ENCODE data around the gene CAP1.
A peak's percentile ranks its signal among the peaks of the same experiment; 100 is the strongest.

CAP1 gene

DNA sequence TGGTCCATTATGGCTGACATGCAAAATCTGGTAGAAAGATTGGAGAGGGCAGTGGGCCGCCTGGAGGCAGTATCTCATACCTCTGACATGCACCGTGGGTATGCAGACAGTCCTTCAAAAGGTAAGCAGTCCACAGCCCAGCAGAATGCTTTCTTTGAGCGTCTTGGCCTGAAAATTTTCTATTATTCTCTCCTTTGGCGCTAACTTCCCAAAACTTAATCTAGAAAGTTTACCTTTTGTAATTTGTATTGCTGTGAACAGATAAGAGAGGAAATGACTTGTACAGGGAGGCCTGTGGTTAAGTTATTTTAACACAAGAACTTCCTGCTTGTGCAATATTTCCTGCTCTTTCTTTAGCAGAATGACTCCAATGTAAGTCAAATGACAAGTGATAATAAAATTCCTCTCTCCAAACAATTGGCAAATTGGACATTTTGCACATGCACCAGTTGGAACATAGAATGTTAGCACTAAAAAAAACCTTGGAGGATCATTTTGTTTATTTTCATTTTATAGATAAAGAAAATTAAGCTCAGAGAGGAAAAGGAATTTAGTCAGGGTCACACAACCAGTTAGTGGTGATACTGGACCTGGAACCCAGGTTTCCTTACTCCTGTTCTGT lies 18.9 kb downstream of the CAP1 start:
- DNase-seq, result no peak

DNA sequence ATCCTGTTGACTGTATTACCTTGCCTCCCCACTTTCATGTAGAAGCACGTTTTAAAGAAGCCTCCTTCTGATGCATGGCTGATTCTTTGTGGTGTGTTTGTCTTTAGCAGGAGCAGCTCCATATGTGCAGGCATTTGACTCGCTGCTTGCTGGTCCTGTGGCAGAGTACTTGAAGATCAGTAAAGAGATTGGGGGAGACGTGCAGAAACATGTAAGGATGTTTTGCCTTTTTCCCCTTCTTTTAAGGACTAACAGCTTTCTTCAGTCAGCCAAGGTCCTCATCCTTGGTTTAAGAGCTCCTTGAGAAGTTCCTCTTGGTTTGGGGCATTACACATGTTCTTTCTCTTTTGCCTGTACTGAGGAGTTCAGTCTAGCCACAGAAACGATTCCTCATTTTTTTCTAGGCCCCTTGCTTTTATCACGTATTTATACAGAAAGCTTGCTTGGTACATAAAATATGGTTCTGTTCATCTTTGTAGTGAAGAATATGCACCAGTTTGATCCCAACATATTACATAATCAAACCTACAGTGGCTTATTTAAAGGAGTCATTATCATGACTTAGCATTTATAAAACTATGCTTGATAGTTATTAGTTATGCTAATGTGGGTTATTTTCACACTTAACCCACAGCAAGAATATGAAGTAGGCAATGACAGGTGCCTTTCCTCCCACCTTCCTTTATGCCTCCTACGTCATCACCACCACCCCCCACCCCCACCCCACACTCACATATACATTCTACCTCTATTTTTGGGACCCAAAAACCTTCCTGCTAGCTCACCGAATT lies 19.6 kb downstream of the CAP1 start:
- DNase-seq, result no peak

DNA sequence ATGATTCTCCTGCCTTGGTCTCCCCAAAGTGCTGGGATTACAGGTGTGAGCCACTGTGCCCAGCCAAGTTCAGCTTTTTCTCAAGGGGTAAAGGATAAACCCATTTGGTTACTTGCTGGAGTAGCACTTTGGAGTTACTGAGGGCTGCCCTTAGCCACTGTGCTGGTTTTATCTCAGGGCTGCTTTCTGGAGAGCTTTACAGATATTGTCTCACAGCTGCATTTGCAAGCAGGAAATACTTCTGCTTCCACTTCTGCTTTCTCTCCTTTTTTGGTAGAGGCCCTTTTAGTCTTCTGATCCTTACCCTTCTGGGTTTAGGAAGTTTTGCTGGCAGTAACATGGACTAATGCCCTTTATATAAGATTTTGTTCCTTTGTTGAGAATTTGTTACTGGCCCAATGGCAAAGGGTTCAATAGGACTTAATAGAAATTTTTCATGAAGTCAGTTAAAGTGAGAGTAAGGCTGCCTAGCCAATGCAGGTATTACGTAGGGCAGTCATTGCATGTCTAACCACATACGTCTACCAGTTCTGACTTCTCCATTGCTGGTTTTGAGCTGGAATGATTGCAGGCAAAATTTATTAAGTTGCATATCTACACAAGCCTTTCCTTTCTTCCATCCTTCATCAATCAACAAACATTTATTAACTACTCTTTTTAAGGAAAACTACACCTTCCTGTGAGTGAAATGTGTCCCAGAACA lies 24.4 kb downstream of the CAP1 start:
- no peak for DNase-seq

DNA sequence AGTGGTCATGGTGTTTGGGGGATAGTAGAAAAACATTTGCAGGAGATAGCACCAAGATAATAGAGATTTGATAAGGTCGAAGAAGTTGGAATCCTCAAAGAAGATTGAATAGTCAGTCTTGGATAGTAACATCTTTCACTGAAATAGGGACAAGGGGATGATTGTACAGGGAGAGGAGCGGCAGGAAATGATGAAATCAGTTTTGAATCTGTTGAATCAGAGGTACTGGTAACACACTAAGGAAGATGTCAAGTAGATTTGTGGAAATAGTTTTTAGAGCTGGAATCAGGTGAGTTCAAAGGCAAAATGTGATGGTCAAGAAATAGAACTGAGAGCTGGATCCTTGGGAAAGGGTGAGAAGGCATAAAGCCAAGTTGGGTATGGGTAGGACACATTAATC lies 26.5 kb downstream of the CAP1 start:
- no peak for DNase-seq

DNA sequence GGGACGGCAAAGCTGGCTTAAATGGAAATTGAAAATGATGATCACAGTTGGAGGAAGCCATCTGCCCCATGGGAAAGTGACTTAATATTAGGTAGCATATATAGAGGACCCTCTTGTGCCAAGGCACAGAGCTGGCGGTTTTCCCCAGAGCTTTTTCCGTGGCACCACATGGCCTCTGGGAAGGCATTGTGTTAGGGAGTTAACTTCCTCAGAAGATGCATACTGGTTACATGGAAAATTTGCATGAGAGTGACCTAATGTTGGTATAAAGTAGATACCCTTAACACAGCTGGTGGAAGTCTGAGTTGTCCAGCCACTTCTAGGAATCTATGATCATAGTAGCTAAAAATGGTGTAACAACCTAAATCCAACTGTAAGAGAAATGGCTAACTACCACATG lies 27.3 kb downstream of the CAP1 start:
- DNase-seq, result no peak

DNA sequence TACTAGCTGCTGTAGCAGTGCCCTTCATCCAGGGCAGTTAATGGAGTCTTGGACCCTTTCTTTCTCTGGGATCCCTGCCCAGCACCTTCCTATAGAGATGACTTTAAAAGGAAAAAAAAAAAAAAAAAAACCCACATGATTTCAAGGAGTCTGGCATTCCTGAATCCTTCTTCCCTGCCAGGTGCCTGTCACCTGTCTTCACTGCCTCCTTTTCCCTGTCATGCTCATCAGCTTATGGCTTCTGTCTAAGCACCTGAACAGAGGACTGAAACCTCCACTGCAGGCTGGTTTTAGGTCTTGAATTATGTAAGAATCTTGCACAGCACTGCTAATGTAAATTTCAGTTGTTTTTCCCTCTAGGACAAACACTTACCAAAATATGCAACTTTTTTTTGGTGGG lies 31.6 kb downstream of the CAP1 start:
- no peak for DNase-seq

DNA sequence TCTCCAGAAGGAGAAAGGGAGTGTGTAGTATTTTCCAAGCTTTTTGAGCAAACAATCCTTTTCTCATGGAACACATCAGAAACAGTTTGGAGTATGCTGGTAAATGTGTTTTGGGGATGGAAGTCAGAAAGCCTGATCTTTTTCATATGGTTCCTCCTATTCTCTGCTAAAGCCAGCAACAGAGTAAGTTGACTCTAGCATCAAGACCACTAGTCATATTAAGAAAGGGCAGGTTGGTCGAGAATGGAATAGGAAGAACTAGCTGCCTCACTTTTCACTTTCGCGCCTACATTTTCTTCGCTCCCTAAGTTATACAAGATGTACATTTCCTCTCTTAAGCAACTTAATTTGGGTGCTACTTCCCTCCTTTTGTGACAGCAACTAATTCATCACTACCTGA lies 32.5 kb downstream of the CAP1 start:
- DNase-seq, result no peak

DNA sequence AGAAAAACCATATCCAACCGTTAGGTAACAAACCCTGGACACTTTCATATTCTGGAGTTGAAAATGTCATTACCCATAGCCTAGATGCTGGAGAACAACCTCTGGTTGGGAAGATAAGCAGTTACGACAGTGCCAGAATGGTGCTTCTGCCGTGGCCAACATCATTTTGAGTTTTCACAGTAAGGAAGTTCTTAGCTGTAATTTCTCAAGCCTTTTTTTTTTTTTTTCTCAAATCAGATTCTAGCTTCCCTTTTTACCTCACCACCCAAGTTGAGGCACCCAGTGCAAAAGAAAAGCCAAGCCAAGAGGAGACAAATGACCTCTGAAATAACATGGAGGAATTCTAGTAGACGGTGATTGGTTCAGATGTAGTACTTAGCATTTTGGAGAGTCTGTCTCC lies 34.7 kb downstream of the CAP1 start:
- DNase-seq, result no peak

DNA sequence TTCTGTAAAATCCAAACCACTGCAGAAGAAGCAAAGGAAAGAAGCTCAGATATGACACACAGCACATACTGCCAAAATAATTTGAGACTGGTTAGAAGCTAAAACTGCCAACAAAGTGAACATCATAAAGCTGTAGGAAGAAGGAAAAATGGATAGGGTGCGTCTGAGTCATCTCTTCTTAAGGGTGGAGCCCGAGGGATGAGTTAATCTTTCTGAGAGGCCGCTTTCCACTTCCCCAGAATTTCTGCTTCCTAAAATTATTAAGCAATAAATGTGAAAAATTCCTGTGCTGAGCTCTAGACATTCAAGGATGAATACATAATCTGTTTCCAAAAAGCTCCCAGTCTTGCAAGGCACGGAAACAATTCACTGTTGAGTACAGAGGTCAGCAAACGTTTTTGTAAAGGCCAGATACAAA lies 36.4 kb downstream of the CAP1 start:
- DNase-seq, result peak; percentile 21

DNA sequence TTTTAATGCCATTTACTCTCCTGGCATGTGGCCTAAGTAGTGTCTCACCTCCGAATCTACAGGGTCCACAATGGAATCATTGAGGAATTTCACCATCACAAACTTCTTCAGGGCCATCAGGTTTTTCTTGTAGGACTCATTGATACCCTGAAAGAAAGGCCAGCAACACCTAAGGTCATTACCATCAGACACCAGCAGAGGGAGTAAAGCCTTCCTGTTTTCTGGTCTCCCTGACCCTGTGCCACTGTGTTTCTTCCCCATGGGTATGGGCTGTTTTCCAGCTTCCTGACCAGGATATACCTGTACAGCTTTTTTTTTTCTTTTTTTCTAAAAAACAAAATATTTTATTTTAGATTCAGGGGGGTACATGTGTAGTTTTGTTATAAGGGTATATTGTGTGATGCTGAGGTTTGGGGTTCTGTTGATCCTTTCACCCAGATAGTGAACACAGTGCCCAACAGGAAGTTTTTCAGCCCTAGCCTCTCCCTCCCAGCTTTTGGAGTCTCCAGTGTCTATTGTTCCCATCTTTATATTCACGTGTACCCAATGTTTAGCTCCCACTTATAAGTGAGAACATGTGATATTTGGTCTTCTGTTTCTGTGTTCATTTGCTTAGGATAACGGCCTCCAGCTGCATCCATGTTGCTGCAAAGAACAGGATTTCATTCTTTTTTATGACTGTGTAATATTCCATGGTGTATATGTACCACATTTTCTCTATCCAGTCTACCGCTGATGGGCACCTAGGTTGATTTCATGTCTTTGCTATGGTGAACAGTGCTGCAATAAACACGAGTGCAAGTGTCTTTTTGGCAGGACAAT lies 38.2 kb downstream of the CAP1 start:
- peak; percentile 53 for DNase-seq

DNA sequence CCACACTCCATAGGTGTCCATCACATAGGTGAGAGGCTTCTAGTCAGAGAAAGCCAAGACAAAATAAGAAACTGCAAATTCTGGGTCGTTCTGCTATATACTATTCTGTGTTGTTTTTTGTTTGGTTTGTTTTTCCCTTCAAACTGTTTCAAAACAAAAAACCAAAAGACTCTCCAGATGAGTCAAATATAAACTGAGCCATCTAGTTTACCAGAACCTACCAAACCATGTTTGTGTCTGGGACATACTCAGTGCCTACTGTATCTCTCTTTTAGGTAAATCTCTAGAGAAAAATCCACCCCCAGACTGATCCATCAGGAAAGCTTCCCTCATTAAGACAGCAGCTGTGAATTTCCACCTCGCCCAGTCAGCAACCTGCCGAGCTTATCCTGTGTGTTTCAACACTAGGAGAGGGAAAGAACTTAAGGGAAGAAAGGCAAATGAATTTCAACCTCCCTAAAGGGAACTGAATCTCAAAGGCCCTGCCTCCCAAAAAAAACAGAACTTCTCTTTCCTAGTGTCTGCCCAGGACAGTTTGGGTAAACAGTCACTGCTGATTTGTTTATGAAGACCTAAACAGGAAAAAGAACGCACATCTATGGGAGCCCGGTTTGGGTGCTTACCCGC lies 39.4 kb downstream of the CAP1 start:
- DNase-seq, result no peak

DNA sequence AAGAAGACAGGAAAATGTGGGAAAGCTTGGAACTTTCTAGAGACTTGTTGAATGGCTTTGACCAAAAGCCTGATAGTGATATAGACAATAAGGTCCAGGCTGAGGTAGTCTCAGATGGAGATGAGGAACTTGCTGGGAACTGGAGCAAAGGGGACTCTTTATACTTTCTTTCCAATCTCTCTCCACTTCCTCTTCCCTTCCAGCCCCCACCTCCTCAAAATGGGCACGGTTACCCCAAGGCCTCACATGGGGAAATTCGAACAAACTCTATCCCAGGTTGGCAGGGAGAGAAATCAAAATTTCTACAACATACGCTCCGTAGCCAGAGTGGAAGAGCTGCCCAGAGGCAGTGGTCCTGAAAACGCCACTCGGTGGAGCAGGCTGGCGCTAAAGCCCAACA lies 41.3 kb downstream of the CAP1 start:
- no peak for DNase-seq

DNA sequence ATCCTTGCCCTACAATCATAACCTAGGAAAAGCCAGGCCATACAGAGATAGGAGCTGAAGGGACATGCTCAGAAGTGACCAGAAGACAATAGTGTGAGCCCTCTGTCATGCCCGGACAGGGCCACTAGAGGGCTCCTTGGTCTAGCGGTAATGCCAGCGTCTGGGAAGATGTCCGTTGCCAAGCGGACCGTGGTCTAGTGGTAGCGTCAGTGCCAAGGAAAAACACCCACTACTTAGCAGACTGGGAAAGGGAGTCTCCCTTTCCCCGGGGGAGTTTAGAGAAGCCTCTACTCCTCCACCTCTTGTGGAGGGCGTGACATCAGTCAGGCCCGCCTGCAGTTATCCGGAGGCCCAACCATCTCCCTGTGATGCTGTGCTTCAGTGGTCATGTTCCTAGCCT lies 44.2 kb downstream of the CAP1 start:
- DNase-seq, result peak; percentile 60

DNA sequence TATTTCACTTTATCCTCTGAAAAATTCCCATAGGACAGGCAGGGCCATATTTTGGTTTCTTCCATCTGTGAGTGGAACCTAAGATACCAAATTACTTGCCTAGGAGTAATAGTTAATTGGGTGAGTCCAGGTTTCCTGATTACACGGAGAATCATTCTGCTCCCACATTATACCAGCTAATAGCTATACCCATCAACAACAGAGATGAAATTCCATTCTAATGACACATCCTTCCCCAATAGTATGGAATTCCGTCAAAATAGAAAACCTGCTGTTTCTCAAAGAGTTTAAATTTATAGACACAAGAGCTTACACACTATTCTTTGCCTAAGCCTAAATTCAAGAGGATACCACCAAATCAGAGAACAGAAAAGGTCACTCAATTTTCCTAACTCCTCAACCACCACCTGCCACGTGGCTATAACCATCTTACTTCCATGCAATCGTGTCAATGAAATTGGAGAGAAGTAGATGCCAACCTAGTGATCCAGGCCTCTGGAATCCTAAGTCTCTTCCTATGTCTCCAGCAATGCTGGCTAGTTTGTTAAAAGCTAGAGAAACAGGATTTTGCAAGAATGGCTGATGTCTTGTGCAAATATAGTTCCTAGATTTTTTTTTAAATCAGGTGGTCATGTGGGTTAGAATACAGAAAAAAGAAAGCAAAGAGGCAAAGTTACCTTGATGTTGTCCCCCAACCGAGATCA lies 50.3 kb downstream of the CAP1 start:
- no peak for DNase-seq

DNA sequence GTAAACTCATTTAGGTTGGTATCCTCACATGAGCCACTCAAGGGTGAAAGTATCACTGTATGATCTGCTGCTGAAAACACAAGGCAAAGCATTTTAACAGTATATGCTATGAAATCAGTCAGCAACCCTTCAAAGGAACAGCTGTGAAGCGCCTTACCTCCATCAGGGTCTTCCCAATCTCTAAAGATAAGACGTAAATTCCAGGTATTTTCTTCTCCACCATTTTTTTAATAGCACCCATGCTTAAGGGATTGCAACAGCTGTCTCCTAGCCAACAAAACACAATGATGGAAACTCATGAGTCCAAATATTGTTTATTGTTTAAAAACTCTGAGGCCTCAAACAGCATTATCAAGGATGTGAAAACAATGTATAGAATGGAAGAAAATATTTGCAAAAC lies 51.7 kb downstream of the CAP1 start:
- DNase-seq, result no peak

DNA sequence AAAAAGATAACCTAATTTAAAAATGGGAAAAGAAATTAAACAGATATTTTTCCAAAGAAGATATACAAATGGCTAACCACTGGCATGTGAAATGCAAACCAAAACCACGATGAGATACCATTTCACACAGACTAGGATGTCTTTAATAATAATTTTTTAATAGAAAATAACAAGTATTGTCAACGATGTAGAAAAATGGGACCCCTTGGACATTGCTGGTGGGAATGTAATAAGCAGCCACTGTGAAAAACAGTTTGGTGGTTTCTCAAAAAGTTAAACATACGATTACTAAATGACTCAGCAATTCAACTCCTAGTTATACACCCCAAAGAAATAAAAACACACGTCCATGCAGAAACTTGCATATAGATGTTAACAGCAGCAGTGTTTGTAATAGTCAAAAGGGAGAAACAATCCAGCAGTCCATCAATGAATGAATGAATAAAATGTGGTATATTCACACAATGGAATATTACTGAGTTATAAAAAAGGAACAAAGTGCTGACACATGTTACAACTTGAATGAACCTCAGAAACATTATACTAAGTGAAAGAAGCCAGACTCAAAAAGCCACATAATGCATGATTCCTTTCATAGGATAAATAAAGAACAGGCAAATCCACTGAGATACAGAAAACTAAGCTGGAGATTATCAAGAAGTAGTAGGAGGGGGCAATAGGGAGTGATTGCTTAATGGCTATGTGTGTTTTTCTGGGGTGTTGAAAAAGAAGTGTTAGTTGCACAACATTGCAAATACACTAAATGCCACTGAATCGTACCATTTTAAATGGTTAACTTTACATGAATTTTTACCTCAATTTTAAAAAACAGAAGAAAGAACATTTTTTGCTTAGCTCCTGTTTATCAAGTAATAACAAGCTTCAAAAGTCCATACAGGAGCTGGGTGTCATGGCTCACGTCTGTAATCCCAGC lies 52.4 kb downstream of the CAP1 start:
- DNase-seq, result no peak

DNA sequence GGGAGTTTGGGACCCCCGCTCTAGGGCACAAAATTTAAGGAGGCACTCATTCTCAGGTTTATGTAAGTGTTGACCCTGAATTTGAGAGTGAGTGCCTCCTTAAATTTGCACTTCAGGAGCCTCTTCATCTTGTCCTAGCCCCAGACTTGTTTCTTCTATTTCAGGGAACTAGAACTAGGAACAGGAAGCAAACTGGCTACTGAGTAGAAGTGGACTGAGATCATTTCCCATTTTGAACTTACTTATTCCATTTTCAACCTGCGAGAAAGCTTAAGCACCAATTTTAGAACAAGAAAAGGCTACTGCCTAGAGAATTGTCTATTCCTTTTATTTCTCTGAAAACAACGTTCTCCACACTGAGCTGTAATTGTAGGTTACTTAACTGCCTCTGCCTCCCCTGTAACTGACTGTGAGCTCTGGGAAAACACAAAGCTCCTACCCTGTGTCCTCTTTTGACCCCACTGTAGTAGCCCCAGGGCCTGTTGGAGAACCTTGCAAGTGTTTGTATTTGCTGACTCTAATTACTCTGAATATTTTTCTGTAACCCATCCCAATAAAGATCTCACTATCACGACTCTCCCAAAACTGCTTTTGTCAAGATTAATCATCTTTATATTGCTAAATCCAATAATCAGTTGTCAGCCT lies 54.1 kb downstream of the CAP1 start:
- DNase-seq, result no peak

DNA sequence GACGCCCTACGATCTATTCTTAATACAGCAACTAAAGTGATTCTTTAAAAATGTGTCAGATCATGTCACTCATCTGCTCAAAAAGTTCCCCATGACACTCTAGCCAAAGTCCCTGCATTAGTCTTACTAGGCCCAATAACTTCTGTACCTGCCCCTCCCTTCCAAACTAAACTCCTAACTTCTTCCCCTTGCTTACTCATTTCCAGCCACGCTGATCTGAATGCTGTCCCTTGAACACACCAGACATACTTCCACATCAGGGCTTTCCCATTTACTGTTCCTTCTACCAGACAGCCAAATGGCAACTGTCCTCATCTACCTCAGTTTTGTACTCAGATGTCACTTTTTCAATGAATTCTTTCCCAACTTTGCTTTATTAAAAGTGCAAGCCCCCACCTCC lies 55.3 kb downstream of the CAP1 start:
- no peak for DNase-seq

DNA sequence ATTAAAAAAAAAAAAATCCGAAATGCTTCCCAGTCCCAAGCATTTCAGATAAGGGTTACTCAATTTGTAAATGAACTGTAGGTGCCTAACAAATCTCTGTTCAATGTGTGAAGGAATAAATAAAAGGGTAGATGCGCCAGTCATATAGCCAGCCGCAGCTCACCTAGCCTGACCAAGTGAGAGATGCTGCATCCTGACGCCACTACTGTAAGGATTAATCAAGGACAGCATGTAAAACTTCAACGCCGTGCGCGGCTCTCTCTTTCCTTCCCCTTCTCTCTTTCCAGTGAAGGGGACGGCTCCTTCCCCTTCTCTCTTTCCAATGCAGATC lies 56.1 kb downstream of the CAP1 start:
- no peak for DNase-seq

DNA sequence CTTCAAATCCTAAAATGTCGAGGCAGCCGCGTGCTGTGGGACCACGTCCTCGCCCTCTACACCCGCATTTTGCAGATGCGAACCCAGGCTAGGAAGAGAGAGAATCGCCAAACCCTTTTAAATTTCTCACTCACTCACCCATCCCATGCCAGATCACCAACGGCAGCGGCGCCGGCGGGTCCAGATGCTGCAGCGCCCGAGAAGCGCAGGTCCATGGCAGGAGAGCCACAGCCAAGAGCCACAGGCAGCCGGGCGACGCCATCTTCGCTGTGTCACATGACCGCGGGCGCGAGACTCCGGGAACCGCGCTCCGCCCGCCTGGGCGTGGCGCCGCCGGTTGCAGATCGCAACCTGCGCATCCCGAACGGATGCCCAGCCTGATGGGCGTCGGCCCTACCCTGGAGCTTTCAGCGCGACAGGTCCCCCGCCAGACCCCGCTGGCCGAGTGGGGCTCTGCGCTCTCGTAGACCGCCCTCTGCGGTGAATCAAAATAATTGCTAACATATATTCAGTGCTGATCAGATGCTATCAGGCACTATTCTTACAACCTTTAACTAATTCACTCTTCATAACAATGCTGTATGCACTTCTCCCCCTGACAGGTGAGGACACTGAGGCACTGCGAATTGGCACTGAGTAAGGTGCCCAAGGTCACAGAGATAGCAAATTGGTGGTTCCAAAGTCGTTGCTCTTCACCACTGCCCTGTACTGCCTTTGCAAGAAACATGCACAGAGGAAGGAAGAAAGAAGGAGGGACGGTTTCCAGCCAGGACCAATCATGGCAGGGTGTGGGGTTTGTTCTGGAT lies 56.7 kb downstream of the CAP1 start, which contains the start of gene PPT1:
Gene PPT1 (minus strand): TSS at position 276 of the 806 bp plus-strand sequence. CDS start 14 bp downstream, at position 262.
- peak; percentile 57 for DNase-seq
